HG03045 (cell line): Measurements from ENCODE around the gene EEFSEC.

ENCODE experiments used
- ATAC-seq: cut with Tn5 transposase; IDR thresholded peaks from one replicate; pipeline ENCODE4 v1.9.1; 2021; ENCODE audit warnings: mild to moderate bottlenecking, moderate library complexity; ENCODE audit not compliant: unreplicated experiment

Gene EEFSEC

DNA sequence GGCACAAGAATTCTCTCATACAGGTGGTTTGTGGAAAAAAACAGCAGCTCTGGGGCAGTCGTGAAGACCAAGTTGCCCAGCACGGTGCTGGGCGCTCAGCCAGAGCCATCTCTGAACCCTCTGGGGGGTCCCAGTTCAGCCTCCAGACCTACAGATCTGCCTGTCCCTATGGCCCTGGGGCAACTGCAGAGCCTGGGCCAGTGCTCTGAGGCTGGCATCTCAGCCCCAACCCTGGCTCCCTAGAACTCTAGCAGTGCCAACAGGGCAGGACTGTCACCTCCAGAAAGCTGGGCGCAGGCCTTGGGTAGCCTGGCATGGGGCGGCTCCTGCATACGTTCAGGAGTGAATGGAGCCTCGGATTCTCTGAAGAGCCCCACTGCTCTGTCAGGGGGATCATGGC is 268.7 kb downstream of the EEFSEC start:
- no peak for ATAC-seq

DNA sequence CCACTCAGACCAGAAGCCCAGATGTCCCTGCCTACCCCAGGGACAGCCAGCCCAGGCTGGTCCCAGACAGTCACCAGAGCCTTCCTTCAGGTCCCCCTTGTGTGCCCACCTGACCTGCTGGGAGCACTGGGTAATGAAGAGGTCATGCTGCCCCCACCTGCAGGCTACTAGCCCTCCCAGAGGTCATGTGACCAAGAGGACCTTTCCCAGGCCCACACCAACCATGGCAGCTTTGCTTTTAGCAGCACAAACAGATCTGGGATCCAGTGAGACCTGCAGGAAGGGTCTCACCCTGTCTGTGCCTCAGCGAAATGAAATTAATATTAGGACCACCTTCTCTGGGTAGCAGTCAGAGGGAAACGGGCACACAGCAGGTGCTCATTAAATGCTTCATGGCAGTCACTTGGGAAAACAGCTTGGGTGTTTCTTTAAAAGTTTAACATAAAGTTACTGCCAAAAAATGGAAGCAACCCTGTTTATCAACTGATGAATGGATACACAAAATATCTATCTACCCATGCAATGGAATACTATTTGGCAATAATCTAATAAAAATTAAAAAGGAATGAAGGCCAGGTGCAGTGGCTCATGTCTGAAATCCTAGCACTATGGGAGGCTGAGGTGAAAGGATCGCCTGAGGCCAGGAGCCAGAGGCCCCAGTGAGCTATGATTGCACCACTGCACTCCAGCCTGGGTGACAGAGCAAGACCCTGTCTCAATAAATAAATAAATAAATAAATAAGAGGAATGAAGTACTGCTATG is 269.7 kb downstream of the EEFSEC start:
- no peak for ATAC-seq

DNA sequence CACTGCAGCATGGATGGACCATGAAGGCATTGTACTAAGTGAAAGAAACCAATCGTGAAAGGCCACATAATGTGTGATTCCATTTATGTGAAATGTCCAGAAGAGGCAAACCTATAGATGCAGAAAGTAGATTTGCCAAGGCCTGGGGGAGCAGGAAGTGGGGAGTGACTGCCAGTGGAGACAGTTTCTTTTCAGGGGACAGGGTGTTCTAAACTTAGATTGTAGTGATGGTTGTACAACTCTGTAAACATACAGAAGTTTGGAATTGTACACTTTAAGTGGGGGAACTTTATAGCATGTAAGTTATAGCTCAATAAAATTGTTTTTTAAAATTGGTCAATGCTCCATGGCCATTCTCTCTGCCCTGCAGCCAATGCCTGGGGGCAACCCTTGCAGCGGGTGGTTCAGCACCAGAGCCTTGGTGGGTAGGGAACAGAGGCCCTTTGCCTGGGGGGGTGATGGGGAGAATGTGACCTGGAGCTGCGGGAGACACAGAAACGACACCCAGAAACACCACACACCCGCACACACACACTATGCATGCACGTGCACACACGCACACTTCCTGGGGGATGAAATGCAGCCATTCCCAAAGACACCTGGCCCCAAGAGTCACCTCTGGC is 270.4 kb downstream of the EEFSEC start:
- no peak for ATAC-seq

DNA sequence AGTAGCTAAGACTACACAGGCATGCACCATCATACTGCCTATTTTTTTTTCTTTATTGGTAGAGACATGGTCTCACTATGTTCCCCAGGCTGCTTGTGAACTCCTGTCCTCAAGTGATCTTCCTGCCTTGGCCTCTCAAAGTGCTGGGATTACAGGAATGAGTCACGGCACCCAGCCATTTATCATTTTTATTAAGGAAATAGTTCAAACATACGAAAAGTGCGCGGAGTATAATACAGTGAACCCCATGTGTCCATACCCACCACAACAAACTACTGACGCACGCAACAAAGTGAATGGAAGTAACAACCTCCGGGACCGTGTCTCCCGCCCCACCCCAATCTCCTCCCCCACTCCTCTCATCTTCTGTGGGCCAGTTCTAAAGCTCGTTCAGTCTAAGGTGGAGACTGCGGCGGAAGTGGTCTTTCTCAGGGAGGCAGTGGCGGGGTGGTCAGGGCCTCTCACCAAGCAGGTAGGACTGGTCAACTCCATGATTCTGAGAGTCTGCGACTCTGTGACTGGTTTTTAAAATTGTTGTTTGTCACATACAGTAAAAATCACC is 271.3 kb downstream of the EEFSEC start:
- ATAC-seq = no peak

DNA sequence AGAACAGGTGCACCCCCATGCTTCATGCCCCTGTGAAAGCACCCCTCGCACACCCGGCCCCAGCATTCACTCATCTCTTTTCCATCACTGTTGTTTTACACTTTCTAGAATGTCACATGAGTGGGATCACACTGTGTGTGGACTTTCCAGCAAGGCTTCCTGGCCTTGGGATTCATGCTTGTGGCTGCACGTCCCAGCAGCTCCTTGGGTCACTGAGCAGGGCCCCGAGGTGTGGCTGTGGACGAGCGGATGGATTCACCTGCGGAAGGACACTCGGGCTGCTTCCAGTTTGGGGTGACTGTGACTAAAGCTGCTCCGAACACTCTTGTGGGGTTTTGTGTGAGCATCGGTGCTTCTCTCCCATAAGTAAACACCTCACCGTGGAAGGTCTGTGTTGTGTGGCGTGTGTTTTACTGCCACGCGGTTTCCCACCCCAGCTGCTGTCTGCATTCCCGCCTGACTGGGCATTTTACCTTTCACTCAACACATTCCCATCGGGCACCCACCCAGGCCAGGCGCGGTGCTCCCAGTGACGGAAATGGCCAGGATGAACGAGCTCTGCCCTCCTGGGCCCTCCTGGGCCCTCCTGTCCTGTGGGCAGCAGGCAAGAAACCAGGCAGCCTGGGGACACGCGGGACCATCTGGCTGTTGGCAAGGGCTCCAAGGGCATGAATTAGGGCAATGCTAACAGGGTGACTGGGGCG is 272.0 kb downstream of the EEFSEC start:
- ATAC-seq = no peak

DNA sequence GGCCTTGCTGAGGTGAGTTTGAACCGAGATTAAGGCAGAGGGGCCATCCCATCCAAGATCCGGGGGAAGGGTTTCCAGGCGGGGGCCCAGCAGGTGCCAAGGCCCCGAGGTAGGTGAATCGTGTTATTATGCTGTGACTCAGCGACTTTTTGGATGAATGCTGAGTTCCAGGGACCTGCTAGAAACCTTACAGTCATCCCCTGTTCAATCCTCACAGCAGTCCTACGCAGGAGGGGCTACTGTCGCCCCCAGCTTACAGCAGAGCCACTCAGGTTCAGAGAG is 272.5 kb downstream of the EEFSEC start:
- no peak for ATAC-seq

DNA sequence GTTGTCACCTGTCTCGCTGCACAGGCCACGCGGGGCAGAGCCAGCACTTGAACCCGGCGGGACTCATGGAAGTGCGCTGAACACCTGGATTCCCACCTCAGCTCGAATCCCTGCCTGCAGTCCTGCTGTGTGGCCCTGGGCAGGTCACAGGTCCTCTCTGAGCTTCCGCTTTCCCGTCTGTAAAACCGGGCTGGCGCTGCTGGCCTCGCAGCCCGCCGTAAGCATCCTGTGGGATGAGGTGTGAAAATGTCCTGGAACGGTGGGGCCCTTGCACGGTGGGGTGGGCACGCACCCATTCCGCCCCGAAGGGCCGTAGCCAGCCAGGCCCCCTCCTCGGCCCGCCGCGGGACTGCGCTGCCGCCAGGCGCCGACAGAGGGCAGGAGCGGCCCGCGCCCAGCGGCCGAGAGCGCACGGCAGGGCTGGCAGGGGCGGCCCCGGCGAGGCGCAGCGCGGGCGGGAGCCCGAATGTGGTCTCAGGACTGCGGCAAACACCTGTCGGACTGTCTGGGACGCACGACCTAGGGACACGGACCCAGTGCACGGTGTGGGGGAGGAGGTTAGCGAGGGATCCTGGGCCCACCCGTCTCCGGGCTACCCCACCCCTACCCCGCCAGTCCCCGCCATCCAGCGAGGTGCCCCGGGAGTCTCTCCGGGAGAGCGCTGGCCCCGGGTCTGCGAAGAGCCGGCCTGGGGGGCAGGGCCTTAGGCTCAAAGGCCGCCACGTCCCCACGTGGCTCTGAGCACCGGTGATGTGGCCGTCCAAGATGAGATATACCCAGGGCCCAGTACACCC is 273.0 kb downstream of the EEFSEC start:
- ATAC-seq = peak; percentile 66

DNA sequence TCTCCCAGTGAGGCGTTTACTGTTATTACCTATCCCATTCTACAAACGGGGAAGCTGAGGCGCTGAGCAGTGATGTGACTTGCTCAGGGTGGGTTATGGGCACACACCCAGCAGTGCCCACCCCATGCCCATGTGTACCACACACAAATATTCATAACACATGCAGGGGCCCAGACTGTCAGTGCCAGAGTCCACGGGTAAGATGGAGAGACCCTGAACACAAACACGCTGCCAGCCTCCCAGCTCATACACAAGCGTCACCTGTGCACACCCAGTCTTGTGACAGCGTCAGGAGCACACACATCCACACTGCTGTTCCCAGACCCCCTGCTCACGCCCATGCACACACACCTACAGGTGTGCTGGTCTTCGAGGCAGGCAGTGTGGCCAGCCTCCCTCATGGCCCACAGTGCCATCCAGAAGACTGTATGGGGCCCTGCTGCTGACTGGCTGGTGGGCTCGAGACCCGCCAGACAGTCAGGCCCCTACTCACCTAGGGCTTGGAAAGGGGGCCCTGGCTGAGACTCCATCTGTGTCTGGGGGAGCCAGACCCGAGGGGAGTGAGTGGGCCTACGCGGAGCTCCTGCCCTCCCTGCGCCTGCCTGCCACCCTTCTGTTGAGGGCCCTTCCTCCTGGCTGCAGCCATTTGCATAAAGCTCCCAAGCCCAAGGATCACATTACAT is 274.0 kb downstream of the EEFSEC start:
- no peak for ATAC-seq

DNA sequence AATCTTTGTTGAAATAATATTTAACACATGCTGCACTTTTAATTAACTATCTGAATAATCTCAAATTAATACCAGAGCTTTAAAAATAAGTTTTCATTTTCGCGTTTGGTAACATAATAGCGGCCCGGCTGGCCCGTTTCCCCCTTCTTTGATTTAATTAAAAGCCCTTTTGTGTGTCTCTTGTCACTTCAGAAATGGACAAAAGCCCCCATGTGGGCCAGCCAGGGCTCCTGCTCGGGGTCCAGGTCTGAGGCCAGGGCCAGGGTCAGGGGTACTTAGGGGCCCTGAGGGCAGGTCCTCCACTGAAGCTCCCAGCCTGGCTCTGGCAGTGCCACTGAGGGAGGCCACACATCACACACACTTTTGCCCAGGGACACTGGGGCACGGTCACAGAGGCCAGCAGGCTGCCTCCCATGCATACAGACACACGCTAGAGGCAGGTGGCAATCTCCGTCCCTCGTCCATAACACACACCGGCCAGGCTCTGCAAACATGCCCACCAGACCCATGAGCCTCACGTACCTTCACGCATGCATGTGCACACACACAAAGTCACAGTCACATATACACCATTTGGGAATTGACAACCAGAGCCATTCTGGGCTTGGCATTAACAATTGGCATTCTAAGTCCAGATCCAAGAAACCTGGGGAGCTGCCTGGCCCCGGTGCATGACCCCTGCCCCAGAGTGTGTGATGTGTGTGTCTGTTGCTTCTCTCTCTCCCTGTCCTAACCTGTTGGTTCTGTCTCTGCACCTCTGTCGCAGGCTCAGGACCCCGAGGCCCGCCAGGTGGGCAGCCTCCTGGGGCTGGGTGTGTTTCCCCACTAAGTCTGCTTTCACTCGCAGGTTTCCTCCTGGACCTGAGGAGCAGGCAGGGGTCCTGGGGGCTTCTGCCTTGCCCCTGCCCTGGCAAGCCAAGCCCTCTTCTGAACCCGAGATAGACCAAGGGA is 274.9 kb downstream of the EEFSEC start:
- ATAC-seq = no peak

DNA sequence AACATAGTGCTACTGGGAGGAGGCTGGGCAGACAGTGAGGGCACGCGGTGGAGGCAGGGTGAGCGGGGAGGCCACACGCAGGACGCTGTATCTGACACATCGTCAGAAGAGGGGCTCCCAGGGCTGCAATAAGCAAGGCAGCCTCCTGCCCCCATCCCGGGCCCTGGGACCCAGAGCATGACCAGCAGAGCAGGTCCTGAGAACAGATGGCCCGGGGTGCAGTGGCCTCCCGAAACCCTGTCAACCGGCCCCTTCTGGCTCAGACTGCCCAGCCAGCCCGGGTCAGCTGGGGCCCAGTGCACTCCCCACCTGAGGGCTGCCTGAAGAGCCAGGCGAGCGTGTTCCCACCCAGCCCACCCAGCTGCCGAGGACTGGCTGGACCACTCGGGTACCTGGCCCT is 276.0 kb downstream of the EEFSEC start:
- ATAC-seq = no peak

DNA sequence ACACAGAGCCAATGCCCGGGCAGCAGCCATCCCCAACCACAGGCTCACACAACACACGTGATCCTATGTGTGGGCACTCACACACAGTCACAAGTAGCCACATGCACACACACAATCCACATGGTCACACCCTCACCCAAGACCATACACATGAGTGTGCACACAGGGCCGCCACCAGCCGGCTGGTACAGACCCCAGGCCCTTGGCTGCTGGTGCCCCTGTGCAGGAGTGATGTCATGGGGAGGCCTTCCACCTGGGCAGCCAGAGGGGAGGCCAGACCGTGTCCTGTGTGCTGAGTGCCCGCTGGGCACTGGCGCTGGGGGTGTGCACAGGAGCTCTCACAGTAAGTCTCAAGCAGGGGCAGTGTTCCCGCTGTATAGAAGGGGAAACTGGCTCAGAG is 276.5 kb downstream of the EEFSEC start:
- ATAC-seq = no peak

DNA sequence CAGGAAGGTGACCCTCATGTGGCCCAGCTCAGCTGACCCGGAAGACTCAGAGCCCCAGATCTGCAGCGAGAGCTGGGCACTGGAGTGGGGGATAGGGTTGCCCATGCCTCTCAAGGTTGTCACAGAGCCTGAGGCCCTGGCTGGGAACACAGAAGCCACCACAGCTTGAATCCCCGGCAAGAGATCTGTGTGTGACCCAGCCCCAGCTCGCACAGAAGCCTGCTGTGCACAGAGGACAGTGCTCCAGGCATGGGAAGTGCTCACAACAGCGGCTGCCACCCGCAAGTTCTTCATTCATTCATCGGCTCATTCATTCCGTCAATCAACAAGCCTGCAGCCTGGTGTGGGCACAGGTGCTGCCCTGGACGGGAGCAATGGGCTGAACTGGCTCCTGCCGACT is 277.0 kb downstream of the EEFSEC start:
- no peak for ATAC-seq

DNA sequence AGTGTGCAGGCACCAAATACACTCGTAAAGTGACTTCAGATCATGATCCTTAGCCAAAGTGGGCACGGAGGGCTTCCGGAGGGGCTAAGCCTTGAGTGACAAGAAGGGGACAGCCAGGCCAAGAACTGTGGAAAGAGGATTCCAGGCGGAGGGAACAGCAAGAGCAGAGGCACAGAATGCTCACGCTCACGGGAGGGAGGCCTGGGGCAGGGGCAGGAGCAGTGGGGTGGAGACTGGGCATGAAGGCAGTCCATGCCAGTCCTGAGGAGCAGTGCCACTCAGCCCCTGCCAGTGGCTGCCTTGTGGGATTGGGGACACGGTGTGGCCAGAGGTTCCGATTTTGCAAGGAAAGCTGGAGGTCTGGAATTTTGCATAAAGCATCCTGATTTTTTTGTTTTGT is 277.4 kb downstream of the EEFSEC start:
- no peak for ATAC-seq

DNA sequence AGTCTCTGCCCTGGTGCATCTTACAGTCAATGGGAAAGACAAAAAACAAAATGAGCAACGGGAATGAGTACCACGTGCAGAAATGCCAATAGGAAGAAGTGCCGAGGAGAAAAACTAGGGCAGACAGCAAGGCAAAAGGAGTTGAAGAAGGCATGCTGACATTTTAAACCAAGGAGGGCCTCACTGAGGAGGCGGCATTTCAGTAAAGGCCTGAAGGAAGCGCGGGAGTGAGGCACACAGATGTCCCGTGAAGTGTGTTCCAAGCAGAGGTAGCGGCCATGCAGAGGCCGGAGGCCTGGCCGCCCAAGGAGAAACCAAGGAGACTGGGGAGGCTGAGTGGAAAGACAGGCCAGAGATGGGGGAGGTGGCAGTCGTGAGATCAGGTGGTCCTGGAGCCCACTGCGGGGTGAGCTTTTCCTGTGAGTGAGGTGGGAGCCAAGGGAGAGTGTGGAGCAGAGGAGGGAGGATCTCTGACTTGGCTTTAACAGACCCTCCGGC is 278.6 kb downstream of the EEFSEC start:
- no peak for ATAC-seq

DNA sequence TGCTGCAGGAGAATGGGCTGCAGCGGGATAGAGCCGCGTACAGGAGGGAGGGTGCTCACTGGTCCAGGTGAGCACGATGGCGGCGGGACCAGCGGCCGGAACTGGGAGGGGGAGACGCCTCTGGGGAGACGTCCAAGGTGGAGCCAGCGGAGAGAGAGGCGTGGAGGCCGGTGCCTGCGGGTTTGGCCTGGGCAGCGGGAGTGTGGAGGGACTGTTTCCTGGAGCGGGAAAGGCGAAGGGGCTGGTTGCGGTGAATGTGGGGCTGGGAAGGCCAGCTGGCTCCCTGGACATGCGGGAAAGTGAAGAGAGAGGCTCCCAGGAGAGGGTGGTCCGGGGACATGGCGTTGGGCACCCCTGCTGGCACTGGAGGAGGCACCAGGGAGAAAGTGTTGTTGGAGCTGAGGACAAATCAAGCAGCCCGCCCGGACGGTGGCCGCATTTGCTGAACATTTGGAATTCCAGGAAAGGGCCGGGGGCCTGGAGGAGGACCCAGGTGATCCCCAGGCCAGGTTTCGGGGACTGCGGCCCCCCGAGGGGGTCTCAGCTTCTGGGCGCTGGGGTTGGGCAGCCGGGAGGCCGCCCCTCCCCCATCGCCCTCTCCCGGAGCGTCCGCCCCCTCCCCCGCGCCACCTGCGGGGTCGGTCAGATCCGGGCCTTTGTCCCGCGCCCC is 279.2 kb downstream of the EEFSEC start:
- ATAC-seq = no peak

DNA sequence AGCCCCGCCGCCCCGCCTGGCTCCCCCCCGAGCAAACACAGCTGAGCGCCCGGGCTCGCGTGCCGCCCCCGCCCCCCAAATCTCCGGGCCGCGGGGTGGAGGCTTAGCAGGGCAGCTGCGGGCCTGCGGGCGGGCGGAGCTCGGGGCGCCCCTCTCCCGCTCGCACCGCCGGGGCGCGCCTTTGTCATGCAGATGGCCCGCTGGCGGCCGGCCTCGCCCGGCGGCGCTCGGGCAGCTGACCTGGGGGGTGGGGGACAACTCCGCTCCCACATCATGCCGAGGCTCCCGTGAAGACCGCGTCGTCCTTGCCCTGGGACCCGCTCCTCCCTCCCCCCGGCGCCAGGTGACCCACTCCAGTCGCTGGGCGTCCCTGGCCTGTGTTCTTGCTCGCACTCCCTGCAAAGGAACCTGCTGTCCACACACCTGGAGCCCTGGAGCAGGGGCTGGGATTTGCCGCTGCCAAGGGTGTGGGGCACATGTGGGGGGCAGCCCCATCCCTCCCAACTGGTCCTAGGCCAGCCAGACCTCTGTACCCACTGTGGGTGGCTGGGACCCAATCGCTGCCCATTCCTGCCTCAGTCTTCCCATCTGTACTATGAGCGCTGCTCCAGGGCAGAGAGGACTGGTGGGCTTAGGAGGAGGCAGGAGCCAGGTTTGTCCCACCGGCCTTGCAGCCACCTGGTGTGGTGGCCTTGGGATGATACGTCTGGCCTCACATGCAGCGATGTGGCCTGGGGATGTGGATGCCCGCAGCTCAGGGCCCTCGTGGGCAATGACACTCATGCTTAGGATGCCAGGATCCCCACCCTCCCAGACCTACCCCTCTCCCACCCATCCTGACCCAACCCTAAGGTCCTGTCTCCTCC is 279.9 kb downstream of the EEFSEC start:
- ATAC-seq = no peak

DNA sequence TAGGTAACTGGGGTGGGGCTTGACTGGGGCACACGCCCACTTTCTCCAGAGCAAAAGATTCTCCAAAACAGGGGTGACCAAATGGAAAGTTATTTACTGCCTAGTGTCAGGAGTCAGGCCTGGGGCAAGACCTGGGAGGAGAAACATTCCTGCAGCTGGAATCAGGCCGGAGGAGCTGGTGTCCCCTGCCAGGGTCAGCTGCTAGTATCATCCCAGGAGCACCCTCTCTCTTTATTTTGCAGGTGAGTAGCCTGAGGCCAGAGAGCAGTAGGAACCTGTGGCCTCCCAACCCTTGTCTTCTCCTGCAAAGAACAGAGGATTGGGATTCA is 280.5 kb downstream of the EEFSEC start:
- ATAC-seq = no peak

DNA sequence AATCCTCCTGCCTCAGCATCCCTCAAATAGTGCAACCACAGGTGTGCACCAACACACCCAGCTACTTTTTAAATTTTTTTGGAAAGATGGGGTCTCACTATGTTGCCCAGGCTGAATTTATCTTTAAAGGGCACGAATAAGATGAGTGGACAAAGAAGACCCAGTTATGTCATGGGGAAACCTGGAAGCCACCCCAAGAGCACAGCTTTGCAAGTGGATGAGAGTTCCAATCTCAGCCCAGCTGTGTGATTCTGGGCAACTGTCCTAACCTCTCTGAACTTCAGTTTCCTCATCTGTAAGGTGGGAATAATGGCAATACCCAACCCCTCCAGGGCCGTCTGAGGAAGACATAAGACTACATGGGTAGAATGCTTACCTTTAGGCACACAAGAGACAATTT is 281.2 kb downstream of the EEFSEC start:
- no peak for ATAC-seq
